Measurements from ENCODE around the gene PGAM5.

- TF ChIP-seq EP300 (IDR thresholded peaks at IDR 0.05) (no peak), CTCF (IDR thresholded peaks at IDR 0.05) (no peak)
These were observed 12.3 kb upstream of the PGAM5 start for GRCh38 chr12:132698341-132698740.
